Activated CD4-positive, alpha-beta T cell treated with anti-CD3 and anti-CD28 coated beads for 1 hour (primary cell): ENCODE data around the gene GLDC.
"Not testable (repeated sequence)": the region's sequence is repeated elsewhere in the genome, so short reads cannot be mapped to it uniquely, and the experiment has no call there.

Source experiments
- DNase-seq: peaks from one replicate; pipeline ENCODE4 v3.0.0-alpha.2; 2020

The GLDC gene

DNA sequence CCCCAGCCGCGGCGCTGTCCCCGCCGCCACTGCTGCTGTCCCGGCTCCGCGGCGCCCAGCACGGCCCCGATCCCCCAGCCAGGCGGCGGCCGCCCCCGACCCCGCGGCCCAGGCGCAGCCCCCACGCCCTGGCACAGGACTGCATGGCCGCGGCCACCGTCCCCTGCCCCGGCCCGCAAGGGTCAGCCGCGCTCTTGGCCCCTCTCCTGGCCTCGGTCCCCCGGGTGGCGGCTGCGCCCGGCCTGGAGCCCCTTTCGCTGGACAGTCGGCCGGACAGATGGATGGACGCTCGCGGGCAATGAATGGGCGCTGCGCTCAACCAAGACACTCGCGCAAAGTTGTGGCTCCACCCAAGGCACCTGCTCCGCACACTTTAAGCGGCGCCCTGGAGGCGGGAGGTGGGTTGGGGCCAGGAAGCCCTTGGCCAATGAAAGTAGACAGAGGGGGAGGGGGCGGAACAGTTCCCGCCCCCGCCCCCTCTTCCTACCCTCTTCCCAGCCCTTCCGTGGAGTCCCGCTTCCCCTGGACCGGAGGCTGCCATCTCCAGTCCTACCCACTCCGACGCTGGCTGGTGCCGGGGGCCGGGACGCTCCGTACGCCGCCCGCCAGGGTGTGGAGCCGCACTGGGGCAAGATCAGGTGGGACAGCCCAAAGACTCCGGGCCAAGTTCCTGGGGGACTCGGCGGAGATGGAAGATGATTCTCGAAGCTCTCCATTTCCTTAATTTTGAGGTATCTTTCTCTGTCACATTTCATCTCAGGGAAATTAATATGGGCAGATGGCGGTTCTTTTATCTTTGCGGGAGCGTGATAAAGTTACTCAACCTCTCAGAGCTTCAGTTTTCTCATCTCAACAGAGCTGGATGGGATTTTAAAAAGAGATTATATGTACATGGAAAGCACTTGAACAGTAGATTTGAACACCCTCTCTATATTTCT is at the start of gene GLDC:
Gene GLDC, minus strand, starts transcription at position 375 of the 938 bp plus-strand sequence. Its CDS starts 230 bp downstream, at position 145.
- DNase-seq = no peak

DNA sequence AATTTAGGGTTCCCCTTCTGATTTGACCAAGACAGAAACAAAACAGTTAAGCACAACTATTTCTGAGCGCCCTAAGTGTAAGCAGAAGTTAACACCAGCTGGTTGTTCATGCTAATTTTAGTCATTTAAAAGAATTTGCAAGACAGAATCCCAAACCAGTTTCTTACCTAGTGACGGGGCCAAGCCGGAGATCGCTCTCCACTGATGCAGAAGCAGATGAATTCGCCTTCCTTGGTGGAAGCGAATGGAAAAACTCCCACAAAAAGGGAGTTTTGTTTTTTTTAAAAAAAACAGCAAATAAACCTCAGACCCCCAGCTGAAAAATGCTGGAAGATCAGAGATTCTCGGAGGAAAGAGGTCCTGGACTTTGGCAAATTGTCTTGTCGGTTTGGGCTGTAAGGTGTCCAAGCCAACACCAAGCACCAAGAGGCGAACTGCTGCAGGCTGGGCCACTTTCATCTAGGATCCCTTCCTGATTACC is 47.4 kb upstream of the GLDC start:
- no peak for DNase-seq

DNA sequence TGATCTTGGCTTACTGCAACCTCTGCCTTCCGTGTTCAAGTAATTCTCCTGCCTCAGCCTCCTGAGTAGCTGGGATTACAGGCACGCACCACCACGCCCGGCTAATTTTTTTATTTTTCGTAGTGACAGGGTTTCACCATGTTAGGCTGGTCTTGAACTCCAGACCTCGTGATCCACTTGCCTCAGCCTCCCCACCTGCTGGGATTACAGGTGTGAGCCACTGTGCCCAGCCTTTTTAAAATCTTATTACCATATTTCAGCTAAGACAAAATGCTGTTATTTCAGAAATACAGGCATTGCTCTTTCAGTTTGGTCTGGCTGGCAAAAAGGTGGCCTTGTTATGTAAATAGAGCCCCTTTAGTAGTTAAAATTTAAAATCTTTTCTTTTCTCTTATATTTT is 46.9 kb upstream of the GLDC start:
- no peak for DNase-seq

DNA sequence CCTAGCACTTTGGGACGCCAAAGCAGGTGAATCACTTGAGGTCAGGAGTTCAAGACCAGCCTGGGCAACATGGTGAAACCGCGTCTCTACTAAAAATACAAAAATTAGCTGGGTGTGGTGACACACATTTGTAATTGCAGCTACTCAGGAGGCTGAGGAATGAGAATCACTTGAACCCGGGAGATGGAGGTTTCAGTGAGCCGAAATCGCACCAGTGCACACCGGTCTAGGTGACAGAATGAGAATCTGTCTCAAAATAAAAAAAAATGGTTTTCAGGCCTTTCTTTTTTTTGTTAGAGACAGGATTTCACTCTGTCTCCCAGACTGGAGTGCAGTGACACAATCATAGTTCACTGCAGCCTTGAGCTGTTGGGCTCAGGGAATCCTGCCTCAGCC is 45.1 kb upstream of the GLDC start:
- not testable (repeated sequence) for DNase-seq

DNA sequence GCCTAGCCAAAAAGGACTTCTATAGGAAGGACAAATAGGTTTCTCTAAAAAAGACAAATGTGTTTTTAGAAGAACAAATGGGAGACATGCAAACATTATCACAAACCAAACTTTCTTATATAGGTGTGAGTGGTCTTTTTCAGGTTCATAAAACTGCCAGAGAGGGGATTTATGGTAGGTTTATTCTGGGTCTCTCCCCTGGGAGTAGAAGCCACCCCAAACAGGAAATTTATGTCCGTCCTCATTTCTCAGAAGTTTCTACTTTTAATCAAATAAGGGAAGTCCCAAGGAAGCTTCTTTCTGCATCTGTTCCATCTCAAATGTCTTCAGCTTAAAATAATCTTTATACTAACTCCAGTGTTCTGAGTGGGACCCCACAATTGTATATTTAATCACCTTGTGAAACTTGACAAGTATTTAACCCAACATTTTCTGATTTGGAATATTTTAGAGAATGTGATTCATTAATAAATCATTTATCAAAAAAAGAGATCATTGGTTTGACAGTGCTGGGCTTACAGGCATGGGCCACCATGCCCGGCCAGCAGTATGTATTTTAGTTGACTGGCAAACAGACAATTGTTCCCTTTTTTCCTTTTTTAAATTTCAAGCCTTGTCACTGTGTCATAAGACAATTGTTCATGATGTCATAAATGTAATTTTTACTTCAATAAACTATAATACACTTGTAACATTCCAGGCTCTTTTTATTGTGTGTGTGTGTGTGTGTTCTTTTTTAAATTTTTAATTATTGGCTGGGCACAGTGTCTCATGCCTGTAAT is 44.6 kb upstream of the GLDC start:
- no peak for DNase-seq

DNA sequence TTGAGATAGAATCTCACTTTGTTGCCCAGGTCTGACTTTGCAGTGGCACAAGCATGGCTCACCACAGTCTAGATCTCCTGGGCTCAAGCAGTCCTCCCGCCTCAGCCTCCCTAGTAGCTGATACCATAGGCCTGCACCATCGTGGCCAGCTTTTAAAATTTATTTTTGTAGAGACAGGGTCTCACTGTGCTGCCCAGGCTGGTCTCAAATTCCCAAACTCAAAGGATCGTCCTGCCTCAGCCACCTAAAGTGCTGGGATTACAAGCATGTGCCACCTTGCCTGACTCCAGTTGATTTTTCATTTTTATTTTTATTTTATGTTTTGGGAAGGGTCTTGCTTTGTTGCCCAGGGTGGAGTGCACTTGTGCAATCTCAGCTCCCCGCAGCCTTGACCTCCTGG is 41.7 kb upstream of the GLDC start:
- no peak for DNase-seq

DNA sequence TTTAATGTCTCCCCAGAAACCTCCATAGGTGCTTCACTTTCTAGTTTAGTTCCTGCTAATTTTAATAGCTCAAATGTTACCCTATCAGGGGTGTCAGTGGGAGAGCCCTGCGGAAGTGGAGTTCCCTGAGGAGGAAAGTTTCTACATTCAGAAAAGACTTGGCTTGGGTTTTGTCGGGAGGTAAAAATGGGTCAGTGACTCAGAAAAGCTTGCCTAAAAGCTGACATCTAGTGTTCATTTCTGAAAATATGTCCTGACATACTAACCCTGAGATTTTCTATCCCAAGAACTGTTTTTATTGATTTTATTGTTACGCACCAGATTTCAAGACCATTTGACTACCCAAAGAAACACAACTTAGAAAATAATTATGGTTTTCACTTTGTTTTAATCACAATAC is 40.9 kb upstream of the GLDC start:
- DNase-seq = no peak

DNA sequence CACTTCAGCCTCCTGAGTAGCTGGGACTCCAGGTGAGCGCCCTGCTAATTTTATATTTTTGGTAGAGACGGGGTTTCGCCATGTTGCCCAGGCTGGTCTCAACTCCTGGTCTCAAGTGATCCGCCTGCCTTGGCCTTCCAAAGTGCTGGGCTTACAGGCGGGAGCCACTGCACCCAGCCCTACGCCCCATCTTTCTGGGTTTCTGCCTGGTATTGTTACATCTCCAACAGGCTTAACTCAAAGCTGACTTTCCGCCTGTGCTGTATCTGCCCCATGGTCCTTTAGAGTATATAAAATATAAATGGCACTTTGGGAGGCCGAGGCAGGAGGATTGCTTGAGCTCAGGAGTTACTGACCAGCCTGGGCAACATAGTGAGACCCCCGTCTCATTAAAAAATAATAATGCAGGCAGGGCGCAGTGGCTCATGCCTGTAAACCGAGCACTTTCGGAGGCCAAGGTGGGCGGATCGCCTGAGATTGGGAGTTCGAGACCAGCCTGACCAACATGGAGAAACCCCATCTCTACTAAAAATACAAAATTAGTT is 36.5 kb upstream of the GLDC start:
- DNase-seq = no peak

DNA sequence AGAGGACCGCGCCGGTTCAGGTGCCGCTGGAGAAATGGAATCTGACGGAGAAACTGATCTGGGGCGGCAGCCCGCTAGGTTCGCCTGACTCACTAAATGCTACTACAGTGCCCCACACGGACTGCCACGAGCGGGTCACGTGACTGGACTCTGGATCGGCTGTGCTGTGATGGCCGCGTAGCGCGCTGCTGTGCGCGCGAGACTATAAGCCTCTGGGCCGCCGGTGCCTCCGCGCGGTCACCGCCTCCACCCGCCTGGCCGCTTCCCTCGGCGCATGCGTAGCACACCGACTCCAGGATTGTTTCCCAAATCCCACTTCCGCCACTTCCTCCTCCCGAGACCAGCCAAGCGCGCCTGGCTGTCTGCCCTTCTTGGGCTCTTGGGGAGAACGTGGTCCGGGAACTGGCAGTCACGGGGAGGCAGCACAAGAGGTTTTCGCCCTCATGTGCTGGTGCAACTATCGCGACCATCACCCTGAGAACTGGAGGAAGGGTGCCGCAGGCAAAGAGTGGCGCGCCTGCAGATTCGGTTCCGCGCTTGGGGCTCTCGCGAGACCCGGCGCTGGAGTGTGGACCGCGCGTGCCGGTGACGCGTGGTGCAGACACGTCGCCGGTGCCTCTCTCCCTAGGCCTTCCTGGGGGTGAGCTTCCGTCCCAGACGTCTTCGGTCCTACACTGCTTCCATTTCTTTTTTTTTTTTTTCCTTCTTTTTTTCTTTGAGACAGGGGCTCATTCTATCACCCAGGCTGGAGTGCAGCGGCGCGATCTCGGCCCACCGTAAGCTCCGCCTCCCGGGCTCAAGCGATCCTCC is 35.8 kb upstream of the GLDC start:
- DNase-seq = peak; percentile 86

DNA sequence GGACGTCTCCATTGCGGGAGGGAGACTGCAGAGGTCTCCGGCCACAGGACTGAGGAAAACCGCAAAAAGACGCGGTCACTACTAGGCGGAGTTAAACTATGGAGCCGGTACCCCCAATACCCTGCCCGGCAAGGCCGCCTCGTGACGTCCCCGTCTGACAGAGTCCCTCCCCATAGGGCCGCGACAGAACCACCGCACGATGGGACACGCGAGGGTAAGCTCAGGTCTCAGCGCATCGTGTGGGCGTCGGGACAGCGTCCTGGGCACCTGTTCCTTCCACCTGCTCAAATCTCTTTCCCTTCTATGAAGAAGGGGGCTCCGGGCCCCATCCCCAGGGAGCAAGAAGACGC is 35.2 kb upstream of the GLDC start:
- no peak for DNase-seq

DNA sequence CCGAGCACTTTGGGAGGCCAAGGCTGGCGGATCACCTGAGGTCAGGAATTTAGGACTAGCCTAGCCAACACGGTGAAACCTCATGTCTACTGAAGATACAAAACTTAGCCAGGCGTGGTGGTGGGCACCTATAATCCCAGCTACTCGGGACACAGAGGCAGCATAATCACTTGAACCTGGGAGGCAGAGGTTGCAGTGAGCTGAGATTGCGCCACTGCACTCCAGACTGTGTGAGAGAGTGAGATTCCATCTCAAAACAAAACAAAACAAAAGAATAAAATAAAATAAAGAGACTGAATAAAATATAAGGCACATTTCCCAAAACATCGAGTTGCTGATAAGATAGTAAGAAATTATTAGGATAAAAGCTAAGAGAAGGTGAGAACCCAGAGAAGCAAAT is 32.3 kb upstream of the GLDC start:
- no peak for DNase-seq

DNA sequence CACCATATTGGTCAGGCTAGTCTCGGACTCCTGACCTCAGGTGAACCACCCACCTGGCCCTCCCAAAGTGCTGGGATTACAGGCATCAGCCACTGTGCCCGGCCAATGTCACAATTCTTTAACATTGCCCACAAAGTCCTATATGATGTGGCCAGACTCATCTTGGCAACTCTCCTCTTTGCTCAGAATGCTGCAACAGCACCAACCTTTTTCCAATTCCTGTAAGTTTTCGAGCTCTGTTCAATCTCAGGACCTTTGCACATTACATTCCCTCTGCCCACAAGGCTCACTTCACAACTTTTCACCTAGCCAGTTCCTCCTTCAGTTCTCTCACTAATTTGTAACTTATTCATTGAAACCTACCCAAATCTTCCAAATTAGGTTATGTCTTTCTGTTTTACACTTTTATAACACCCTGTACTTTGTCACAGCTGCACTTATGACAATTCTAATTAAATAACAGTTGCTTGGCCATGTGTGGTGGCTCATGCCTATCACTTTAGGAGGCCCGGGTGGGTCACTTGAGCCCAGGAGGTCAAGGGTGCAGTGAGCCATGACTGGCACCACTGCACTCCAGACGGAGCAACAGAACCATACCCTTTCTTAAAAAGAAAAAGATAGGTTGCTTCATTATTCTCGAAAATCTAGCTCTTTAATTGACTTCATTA is 30.9 kb upstream of the GLDC start:
- no peak for DNase-seq

DNA sequence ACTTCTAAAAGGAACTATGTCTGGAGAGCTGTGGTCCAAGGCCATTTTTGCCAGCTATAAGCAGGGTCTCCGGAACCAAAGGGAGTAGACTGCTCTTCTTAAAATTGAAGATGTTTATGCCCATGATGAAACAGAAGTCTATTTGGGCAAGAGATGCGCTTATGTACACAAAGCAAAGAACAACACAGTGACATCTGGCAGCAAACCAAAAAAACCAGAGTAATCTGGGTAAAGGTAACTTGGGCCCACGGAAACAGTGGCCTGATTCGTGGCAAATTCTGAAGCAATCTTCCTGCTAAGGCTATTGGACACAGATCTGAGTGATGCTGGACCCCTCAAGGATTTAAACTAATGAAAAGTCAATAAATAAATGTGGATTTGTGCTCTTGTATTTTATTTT is 29.7 kb upstream of the GLDC start:
- DNase-seq = no peak

DNA sequence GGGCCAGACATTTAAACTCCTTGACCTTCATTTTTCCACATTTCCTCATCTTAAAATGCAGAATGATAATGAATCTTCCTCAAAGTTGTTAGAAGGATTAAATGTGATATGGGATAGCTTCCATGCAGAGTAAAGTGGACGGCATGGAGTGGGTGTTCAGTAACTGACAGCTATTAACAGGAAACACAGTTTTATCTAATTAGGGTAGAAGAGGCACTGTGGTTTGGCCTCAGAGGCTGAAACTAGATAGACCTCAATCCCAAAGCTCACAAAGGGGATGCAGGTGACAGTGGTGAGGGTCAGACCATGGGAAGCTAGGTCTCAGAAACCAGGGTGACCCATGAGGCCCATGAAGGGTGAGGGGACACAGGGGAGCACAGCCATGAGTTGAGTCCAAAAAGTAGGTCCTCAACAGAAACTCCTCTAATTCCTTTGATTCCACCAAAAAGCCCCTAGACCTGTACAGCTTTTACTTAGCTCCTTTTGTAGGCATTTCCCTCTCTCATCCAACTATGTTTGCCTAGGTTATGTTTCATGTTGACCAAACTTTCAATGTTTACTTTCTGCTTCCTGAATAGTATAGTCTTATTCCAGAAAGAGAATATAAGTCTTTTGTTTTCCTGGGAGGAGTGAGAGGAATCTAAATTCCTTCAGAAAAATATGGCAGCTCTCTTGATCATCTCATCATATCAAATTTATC is 27.9 kb upstream of the GLDC start:
- no peak for DNase-seq

DNA sequence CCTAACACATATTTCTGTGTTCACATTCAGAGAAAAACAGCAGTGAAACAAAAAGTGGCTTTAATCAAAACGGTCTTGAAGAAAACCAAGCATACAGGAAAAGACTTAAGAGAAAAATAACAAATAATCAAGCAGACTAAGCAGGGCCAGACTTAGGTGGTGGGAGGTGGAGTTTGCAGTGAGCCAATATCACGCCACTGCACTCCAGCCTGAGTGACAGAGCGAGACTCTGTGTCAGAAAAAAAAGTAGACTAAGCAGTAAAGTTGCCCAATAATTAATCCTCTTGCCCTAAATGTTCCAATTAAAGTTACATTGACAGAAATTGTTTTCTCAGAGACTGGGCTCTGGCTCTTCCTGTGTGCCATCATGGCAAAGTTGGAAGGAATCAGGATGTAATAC is 26.6 kb upstream of the GLDC start:
- DNase-seq = no peak

DNA sequence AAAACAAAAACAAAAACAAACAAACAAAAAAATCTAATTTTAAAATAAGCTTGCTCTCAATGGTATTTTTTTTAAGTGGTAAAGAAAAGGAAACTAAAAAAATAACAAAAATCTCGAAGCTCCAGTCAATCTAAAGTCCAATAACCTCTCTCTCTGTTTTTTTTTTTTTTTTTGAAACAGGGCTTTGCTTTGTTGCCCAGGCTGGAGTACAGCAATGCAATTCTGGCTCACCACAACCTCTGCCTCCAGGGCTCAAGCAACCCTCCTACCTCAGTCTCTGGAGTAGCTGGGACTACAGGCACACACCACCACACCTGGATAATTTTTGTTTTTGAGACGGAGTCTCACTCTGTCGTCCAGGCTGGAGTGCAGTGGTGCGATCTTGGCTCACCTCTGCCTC is 25.9 kb upstream of the GLDC start:
- no peak for DNase-seq

DNA sequence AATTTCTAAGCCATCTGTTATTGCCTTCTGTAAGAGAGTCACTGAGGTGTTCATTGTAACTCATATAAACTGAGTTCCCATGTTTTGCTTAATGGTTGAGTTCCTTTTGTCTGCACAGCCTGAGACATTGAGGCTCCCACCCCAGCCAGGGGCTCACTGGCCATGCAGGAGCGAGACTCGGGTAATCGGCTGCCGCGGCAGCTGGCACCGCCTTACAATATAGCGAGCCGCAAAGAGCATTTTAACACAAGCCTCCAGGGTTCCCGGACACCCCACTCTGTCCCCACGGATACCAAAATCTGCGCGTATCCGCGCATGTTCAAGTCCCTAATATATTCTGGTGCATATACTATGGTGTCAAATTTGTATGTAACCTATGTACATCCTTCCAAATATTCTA is 24.4 kb upstream of the GLDC start:
- DNase-seq = no peak

DNA sequence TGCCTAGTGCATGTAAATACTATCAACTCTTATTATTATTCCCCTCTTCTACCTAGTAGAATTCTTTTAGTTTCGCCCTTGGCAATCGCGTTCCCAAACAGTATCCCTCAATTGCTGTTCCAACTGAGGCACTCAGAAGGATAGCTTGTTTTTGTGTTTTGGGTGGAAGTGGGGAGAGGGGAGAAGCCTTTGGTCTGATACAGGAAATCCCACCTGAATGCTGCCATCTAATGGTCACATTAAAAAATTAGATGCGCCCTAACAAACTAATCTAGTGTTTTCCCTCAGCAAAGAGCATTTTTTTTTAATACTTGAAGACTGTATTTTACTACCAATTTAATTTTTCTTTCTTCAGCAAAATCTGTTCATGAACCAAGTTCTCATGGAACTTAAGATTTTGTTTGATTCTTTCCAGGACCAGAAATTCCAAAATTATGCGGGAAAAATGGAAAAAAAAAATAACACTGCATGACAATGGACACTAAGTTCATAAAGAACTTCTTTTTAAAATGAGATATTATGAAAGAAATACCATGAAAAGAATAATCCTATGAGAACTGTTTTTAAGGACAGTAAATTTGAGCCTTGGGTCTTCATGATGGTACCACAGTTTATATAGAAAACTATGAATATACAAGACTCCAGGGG is 22.2 kb upstream of the GLDC start:
- no peak for DNase-seq

DNA sequence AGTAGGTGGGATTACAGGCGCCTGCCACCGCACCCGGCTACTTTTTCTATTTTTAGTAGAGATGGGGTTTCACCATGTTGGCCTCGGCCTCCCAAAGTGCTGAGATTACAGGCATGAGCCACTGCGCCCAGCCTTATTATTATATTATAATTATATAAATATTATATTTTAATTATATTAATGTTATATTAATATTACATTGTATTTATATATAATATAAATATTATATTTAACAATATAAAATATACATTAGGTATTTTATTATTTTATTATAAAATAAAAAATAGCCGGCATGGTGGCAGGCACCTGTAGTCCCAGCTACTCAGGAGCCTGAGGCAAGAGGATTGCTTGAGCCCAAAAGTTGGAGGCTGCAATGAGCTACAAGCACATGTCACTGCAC is 21.6 kb upstream of the GLDC start:
- DNase-seq = no peak

DNA sequence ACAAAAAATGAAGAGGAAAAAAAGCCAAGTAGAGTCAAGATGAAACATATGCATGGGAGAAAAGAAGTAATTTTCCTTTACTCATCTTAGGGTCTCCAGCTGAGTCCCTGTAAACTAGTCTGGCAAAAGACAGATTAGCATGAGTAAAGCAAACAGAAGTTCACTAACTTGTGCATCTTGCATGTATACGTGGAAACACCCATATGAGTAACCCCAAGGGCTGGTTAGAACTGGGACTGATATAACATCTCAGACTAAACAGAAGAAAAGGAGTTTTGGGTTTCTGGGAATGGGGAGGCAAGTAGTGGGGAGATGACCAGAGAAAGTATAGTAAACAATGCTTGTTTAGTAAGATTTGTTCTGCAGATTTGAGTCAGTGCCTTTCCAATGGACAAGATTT is 20.1 kb upstream of the GLDC start:
- DNase-seq = no peak

DNA sequence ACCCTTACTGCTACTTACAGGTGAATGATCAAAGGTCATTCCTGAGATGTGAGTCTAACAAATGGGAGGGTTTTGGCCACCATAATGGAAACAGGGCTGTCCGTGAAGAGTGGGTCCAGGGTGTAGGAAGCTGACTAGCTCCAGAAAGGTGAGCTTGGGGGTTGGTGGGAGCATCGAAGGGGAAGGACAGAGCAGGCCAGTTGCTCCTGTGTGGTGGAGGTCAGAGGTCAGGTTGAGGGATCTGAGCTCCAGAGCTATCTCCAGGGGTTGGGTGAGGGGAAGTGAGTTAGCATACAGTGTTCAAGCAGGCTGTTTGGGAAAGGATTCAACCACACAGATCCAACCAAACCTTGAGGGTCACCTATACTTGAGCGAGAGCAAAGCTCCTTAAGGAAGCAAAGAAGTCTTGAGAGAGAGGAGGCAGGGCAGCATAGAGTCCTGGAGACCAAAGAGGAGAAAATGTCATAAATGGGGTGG is 18.7 kb upstream of the GLDC start:
- no peak for DNase-seq
